Aorta (tissue), 5 donors: ENCODE results near the gene PRR33. TPM values are rescaled to one million over a fixed set of nuclear protein-coding genes. Genes with fewer than 3 reads are reported as not detected.

ENCODE experiments used
- ATAC-seq: fragments of 200-7000 bp; cut with Tn5 transposase; one replicate; pipeline ENCODE4 v1.9.1; 2022; ENCODE audit warnings: moderate library complexity; ENCODE audit not compliant: low FRiP score
- DNase-seq, 2 donors: peaks; one replicate each; pipeline ENCODE4 v3.0.0-alpha.2; 2020
- H3K27ac ChIP-seq, 2 donors: one replicate each; pipeline ENCODE4 v1.5.1; 2013; ENCODE audit warnings: low read length in 2 of 2, mild to moderate bottlenecking in 2 of 2, moderate library complexity in 2 of 2, control low read depth in 1 of 2, inconsistent platforms in 1 of 2, low read depth in 1 of 2
- H3K27me3 ChIP-seq, 2 donors: one replicate each; pipeline ENCODE4 v1.6.1; 2013; ENCODE audit warnings: control low read depth in 1 of 2, low read length in 1 of 2, mild to moderate bottlenecking in 1 of 2, moderate library complexity in 1 of 2; ENCODE audit not compliant: insufficient read depth in 2 of 2, control insufficient read depth in 1 of 2
- H3K36me3 ChIP-seq, 2 donors: one replicate each; pipeline ENCODE4 v1.6.1; 2013; ENCODE audit warnings: control low read depth in 1 of 2, low read length in 1 of 2, mild to moderate bottlenecking in 1 of 2; ENCODE audit not compliant: insufficient read depth in 2 of 2, control insufficient read depth in 1 of 2
- H3K4me1 ChIP-seq, 2 donors: one replicate each; pipeline ENCODE4 v1.6.1; 2013; ENCODE audit warnings: low read length in 2 of 2, control low read depth in 1 of 2, mild to moderate bottlenecking in 1 of 2, moderate library complexity in 1 of 2; ENCODE audit not compliant: insufficient read depth in 2 of 2, control insufficient read depth in 1 of 2
- H3K4me3 ChIP-seq, 2 donors: one replicate each; pipeline ENCODE4 v1.5.1; 2013; ENCODE audit warnings: low read length in 2 of 2, control low read depth in 1 of 2, mild to moderate bottlenecking in 1 of 2
- H3K9me3 ChIP-seq: one replicate; pipeline ENCODE4 v1.6.1; 2013; ENCODE audit warnings: mild to moderate bottlenecking, low read length; ENCODE audit not compliant: control insufficient read depth
- WGBS, 2 donors: extraction: QIAGEN DNeasy Blood & Tissue Kit; methylation state at CpG; one replicate each; pipeline ENCODE4 v1.1.7; 2013; 5-methylcytosine and 5-hydroxymethylcytosine counted together
- intact Hi-C, 2 donors: fragments of 100-400 bp; cut with DNase I; formaldehyde crosslinking; loops; one replicate each; pipeline versions ENCODE4 v1.14.2 to v1.15.0; 2022
- polyA plus RNA-seq, 2 donors: library from polyadenylated mRNA; stranded (reverse); fragments of 200-250 nt; gene quantifications; one replicate each; pipeline ENCODE4 v1.2.3, GENCODE V29; 2013
- total RNA-seq, 2 donors: library from RNA; stranded (reverse); fragmentation: NEBNext Ultra II Directional; extraction: Animal tissue kit (Norgen Biotek cat#: 25700); gene quantifications; one replicate each; pipeline ENCODE4 v1.2.1, GENCODE V29; 2021
- donor health status: healthy with polysubstance abuse.
- donor health status: Bipolar disorder and iron deficiency.
- donor health status: DM: no; HTN: no; CAD: no.
- donor health status: DM: no; HTN: no; CAD: no.
- donor health status: DM: yes; HTN: yes; CAD: no.

The PRR33 gene
- total and polyA plus RNA-seq, 4 donors: not detected

DNA sequence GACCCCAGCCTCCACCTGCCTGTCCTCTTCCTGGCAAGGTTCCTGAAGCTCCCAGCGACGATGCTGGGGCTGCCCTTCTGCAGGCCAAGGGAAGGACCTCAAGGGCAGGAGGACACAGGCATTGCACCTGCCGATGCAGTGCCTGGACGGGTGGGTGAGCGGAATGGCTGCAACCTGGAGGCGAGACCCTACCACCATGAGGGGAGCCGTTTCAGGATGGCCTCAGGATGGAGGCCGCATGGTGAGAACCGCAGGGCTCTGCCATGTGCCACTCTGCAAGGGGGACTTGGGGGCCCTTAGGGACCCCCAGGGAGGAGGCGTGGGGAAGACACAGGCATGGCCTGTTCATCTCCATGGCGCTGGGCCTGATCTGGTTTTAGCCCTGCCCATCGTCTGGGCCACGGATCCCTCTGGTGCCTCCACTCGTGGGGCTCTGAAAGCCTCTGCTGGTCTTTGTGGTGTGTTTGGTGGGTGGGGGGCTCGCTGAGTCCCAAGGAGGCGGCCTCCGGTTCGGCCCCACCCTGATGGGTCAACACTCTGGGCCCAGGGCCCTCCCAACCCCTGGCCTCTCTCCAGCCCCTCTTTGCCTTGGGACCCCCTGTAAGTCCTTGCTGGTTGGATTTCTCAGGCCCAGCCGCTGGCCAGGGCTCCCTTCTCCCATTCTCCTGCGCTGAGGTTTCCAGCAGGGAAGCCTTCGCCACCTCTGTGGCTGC lies 40.1 kb downstream of the PRR33 start:
- no peak for ATAC-seq
- no peaks in the 10 kb centered on the region for H3K9me3 ChIP-seq
- WGBS, 2 donors: 91 to 97% methylated on average over 21 of the region's 21 CpGs

DNA sequence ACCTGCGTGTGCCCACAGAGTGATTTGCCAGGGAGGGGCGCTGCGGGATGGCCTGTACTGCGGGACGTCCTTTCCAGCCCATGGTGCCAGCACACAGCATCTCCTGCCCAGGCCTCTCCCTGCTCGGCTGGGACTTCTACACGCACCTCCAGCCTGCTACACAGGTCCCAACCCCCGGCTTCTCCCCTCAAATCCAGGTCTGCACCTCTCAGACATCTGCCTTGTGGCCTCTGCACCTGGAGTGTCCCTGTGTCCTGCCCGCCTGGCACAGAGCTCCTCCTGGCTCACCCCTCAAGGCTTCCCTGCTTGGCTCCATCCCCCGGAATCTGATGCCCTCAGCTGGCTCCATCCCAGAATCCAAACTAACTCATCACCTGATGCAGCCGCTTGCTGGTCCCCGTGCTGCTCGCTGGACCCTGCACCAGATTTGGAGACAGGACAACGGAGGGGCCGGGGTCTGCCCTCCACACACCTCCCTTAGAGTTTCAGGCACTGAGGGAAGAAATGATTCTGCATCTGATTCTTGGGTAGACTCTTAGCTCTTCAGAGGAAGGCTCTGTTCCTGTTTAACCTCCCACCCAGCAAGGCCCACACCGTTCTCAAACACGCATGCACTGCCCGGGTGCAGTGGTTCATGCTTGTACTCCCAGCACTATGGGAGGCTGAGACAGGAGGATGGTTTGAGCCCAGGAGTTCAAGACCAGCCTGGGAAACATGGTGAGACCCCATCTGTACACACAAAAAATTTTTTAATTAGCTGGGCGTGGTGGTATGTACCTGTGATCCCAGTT lies 42.9 kb downstream of the PRR33 start:
- ATAC-seq (no peak), DNase-seq (no peak)
- intact Hi-C loops: no loop called here
- 88 to 90% methylated on average over 19 of the region's 19 CpGs for WGBS, 2 donors
- Histone ChIP-seq H3K27me3 (no peaks in the 10 kb centered on the region), H3K4me3 (no peak overlapping the region), H3K9me3 (no peaks in the 10 kb centered on the region), H3K36me3 (no peaks in the 10 kb centered on the region), H3K27ac (no peak overlapping the region), H3K4me1 (no peaks in the 10 kb centered on the region)

More for the DNA sequence above, 40.1 kb downstream of the PRR33 start:
- Histone ChIP-seq H3K27me3 (no peaks in the 10 kb centered on the region), H3K36me3 (no peaks in the 10 kb centered on the region), H3K27ac (no peak overlapping the region), H3K4me3 (no peak overlapping the region), H3K4me1 (no peaks in the 10 kb centered on the region)
- intact Hi-C loops: no loop called here
- no peak for DNase-seq

DNA sequence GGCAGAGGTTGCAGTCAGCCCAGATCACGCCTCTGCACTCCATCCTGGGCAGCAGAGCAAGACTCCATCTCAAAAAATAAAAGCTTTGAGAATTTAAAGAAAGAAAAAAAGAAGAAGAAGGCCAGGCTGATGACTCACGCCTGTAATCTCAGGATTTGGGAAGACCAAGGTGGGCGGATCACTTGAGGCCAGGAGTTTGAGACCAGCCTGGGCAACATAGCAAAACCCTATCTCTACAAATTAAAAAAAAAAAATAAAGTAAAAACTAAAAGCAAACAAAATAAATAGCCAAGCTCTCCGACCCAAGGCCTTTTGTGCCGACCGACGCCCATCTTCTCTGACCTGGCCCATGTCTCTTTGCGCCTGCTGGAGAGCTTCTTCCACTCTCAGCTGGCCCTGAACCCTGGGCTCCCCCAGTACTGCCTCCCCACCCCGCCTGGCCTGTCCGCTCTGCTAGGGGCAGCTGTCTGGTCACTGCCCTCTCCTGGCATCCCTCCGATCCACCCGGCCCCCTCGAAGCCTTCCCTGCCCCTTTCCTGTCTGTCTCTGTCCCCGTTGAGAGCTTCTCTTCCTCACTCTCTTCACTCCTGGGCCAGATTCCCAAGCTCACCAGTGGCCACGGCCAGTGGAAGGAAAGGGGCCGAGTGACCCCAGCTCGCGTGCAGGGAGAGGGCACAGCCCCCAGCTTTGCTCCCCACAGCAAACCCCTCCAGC lies 43.6 kb downstream of the PRR33 start:
- H3K27ac ChIP-seq: no peak overlapping the region
- intact Hi-C loops: no loop called here
- 90 to 94% methylated on average over 18 of the region's 18 CpGs for WGBS, 2 donors

DNA sequence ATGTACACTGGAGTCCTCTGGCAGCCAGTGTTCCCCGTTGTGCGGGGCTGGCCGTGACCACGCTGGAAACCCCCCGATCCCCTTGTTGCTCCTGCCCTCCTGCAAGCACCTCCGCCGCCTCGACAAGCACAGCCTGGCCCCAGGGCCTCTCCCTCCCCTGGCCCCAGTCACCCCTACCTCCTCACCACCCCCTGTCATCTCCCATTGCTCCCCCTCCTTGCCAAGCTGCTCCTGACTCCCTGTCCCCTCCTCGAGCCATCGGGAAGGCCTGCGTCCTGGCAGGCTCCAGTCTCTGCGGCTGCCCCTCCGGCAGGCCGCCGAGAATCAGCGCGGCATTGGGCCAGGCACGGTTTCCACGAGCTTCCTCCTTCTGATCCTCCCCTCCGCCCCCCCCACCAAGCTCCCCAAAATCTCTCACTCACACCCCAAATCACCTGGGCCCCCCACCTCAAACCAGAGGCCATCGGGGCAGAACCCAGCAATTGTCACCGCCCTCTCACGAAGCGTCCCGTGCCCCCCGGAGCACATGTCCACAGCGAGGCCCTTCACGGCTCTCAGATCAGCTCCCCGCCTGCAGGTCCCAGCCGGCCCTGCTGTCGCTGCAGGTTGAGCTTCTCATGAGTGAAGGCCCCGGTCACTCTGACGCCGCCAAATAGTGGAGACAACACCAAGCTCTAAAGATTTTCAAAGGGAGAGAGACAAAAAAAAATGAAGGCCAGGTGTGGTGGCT lies 44.5 kb downstream of the PRR33 start:
- no peaks in the 10 kb centered on the region for H3K4me1 ChIP-seq

More for the DNA sequence above, 43.6 kb downstream of the PRR33 start:
- Histone ChIP-seq H3K4me1 (no peaks in the 10 kb centered on the region), H3K27me3 (no peaks in the 10 kb centered on the region), H3K4me3 (no peak overlapping the region), H3K36me3 (no peaks in the 10 kb centered on the region), H3K9me3 (no peaks in the 10 kb centered on the region)
- DNase-seq (no peak), ATAC-seq (no peak)

DNA sequence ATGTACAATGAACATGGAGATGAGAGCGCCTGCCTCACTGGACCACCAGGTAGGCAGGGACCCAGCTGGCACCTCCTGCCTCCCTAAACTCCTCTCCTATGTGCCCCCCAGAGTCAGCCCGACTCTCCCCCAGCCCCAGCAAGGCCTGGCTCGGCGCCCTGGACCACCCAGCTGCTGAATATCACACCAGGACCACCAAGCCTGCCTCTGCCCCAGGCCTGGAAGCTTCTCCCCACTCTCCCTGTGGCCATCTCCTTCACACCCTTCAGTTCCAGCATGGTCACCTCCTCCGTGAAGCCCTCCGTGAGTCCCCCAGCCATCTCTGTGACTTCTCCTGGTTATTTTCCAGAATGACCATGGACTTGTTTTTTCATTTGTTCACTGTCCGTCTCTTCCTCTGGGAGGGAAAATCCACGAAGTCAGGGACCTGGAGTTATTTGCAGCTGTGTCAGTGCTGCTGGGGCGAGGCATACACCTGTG lies 45.2 kb downstream of the PRR33 start:
- intact Hi-C loops: no loop called here
- Histone ChIP-seq H3K27ac (no peak overlapping the region), H3K4me1 (no peaks in the 10 kb centered on the region), H3K27me3 (no peaks in the 10 kb centered on the region), H3K36me3 (no peaks in the 10 kb centered on the region), H3K4me3 (no peak overlapping the region), H3K9me3 (no peaks in the 10 kb centered on the region)
- DNase-seq (no peak), ATAC-seq (no peak)
- WGBS, 2 donors: 84 to 89% methylated on average over 9 of the region's 9 CpGs

More for the DNA sequence above, 44.5 kb downstream of the PRR33 start:
- Histone ChIP-seq H3K36me3 (no peaks in the 10 kb centered on the region), H3K27ac (no peak overlapping the region), H3K4me3 (no peak overlapping the region), H3K9me3 (no peaks in the 10 kb centered on the region), H3K27me3 (no peaks in the 10 kb centered on the region)
- no peak for ATAC-seq
- intact Hi-C loops: no loop called here
- DNase-seq: no peak
- WGBS, 2 donors: 94% methylated on average over 34 of the region's 34 CpGs

DNA sequence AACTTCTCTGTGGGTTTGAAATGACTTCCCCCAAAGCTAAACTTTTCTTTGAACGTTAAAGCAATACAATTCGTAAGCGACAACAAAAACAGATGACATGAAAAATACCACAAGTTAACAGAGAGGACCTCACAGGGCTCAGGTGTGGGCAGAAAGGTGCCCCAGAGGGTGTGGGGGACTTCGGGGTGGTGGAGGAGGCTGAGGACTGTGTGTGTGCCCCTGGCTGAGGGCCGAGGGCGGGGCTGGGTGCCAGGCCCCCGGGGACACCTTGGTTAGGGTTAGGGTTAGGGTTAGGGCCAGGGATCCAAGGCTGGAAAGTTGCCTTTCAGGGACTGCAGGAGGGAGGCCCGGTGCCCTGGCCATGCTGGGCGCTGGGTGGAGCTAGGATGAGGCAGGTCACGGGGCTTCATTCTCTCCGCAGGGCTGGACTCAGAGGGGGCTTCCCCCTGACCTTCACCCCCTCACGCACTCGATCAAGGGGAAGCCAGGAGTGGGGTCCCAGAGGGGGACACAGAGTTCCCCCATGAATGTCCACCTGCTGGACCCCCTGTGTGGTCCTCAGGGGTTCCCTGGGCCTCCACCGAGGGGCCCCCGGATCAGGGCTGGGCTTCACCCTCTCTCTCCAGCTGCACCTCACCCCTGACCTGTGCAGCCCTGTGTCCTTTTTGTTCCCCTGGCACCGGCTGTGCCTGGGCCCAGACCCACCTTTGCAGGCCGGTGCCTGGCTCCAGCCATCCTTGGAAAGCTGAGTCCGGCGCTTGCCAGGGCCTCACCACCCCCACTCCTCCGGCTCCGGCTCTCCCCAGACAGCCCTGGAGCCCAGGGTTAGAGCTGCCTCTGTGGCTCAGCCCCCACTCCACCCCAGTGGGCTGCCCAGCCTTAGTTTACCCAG lies 45.9 kb downstream of the PRR33 start:
- Histone ChIP-seq H3K4me3 (no peak overlapping the region), H3K36me3 (no peaks in the 10 kb centered on the region), H3K27me3 (no peaks in the 10 kb centered on the region), H3K4me1 (no peaks in the 10 kb centered on the region), H3K9me3 (no peaks in the 10 kb centered on the region), H3K27ac (no peak overlapping the region)
- 80 to 84% methylated on average over 20 to 21 of the region's 21 CpGs for WGBS, 2 donors
- ATAC-seq (no peak), DNase-seq (no peak)
- intact Hi-C loops: no loop called here

DNA sequence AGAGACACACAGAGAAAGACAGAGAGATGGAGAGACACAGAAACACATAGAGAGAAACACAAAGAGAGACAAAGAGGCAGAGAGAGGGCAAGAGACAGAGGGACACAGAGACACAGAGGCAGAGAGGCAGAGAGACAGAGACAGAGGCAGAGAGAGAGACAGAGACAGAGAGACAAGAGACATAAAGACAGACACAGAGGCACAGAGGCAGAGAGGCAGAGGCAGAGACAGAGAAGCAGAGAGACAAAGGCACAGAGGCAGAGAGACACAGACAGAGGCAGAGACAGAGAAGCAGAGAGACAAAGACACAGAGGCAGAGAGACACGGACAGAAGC lies 46.6 kb downstream of the PRR33 start:
- Histone ChIP-seq H3K4me3 (no peak overlapping the region), H3K9me3 (no peaks in the 10 kb centered on the region), H3K4me1 (no peaks in the 10 kb centered on the region), H3K27me3 (no peaks in the 10 kb centered on the region), H3K36me3 (no peaks in the 10 kb centered on the region), H3K27ac (no peak overlapping the region)
- ATAC-seq (no peak), DNase-seq (no peak)
- 92% methylated on average over 1 of the region's 1 CpG for WGBS, 2 donors
- intact Hi-C loops: no loop called here
